Measurements from ENCODE around the gene LDB3.

LDB3 gene

DNA sequence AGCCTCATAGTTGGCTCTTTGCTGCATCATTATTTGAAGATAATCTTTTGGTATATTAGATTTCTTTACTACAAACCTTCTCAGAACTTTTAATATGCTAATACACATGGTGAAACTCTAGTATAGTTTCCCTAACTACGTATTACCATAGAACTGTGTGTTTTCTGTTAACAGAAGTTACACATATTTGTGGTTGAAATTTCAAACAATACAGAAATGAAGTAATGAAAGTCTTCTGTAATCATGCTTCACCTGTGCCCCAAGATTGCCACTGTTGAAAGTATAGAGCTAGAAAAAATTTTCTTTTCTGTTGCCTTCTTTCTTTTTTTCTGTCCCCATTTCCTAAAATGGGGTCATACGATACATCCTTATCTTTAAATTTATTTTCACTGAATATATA is 97.2 kb downstream of the LDB3 start:
- DNase-seq (ENCODE audit: low read depth): no peak

DNA sequence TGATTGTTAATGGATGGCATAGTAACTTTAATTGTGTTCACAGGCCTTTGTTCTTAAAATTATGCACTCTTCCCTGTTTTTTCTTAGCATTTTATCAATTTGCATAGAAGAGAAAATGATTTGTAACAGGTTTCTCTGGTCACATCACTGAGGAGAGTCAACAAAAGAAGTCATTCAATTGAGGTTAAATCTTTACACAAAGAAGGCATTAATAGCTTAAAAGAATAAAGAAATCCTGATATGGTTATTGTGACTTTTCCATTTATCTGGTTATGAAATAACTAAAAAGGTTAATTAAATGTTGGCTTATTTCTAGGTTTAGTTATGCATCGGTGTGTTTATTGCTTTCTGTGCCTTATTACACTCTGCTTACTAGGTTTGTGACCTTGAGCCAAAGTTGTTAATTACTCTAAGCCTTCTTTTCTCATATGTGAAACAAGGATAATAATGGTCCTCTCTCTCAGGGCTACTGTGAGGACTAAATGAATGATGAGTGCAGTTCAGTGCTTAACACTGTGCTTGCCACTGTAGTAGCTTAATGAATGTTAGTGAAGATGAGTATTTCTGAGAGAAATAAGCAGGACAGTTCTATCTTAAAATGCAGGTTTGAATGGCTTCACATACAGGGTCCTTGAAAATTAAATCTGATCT is 100.2 kb downstream of the LDB3 start:
- DNase-seq (ENCODE audit: low read depth): no peak

DNA sequence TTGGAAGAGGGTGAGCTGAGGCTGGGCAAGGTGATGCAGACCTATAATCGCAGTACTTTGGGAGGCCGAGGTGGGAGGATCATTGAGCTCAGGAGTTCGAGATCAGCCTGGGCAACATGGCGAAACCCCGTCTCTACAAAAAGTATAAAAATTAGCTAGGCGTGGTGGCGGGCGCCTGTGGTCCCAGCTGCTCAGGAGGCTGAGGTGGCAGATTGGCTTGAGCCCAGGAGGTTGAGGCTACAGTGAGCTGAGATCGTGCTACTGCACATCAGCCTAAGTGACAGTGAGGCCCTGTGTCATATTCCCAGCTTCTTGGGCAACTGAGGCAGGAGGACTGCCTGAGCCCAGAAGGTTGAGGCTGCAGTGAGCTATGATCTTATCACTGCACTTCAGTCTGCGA is 101.7 kb downstream of the LDB3 start:
- DNase-seq (ENCODE audit: low read depth): no peak

- DNase-seq (ENCODE audit: low read depth): no peak
Observed at GRCh38 chr10:86770412-86770960, 102.2 kb downstream of the LDB3 start.

DNA sequence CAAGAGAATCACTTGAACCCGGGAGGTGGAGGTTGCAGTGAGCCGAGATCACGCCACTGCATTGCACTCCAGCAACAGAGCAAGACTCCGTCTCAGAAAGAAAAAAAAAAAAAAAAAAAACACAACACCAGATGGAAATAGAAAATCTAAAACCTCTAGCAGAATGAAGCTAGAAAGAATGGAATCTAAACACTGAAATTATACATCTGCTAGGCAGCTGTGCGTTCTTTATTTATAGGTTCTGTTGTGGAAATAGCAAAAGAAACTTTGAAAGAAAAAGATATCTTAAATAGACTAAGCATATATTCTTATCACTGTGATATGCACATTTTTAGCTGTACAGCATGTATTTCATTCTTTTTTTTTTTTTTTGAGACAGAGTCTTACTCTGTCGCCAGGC is 105.2 kb downstream of the LDB3 start:
- DNase-seq (ENCODE audit: low read depth): no peak

- no peak for DNase-seq (ENCODE audit: low read depth)
Observed at GRCh38 chr10:86775056-86775869, 107.0 kb downstream of the LDB3 start.

DNA sequence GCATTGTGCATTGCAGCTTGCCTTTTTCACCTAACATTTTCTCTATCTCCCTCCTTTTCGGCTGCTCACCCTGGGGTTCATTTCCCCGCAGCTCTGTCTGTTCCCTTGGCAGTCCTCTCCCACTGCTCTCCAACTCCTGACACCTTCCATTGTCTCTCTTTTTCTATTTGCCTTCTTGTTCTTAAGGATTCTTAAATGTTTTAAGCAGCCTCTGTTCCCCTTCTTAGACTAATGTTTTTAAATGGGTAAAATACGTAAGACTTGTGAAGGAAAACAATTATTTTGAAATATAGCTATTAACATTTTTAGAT is 107.5 kb downstream of the LDB3 start:
- no peak for DNase-seq (ENCODE audit: low read depth)

- DNase-seq (ENCODE audit: low read depth): peak; percentile 75
Observed at GRCh38 chr10:86779220-86780017, 111.1 kb downstream of the LDB3 start.

DNA sequence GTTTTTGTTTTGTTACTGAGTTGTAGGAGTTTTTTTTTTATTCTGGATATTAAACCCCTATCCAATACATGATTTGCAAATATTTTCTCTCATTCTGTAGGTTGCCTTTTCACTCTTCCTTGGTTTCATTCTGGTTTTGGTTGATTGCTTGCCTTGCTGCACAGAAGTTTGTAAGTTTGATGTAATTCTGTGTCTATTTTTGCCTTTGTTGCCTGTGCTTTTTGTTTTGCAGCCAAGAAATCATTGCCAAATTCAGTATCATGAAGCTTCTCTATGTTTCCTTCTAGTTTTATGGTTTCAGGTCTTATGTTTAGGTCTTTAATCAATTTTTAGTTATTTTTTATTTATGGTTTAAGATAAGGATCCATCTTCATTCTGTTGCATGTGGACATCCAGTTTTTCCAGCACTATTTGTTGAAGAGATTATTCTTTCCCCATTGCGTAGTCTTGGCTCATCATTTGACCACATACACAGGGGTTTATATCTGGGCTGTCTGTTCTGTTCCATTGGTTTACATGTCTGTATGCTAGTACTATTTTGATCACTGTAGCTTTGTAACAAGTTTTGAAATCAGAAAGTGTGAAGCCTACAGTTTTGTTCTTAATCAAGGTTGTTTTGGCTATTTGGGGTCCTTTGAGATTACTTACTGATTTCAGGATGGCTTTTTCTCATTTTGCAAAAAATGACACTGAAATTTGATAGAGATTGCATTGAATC is 114.5 kb downstream of the LDB3 start:
- DNase-seq (ENCODE audit: low read depth): no peak

DNA sequence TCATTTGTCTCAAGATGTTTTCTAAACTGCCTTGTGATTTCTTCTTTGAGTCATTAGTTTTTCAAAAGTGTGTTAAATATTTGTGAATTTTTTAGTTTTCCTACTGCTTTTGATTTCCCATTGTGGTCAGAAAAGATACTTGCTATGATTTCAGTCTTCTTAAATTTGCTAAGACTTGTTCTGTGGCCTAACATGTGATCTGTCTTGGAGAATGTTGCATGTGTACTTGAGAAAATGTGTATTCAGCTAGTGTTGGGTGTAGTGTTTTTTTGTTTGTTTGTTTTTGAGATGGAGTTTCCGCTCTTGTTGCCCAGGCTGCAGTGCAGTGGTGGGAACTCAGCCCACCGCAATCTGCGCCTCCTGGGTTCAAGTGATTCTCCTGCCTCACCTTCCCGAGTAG is 116.7 kb downstream of the LDB3 start:
- DNase-seq (ENCODE audit: low read depth): no peak
